HG03139 (cell line): ENCODE measurements around the gene EXOC8.

Experiments used
- ATAC-seq: cut with Tn5 transposase; IDR thresholded peaks from one replicate; pipeline ENCODE4 v1.9.1; 2021; ENCODE audit not compliant: unreplicated experiment

Gene EXOC8

DNA sequence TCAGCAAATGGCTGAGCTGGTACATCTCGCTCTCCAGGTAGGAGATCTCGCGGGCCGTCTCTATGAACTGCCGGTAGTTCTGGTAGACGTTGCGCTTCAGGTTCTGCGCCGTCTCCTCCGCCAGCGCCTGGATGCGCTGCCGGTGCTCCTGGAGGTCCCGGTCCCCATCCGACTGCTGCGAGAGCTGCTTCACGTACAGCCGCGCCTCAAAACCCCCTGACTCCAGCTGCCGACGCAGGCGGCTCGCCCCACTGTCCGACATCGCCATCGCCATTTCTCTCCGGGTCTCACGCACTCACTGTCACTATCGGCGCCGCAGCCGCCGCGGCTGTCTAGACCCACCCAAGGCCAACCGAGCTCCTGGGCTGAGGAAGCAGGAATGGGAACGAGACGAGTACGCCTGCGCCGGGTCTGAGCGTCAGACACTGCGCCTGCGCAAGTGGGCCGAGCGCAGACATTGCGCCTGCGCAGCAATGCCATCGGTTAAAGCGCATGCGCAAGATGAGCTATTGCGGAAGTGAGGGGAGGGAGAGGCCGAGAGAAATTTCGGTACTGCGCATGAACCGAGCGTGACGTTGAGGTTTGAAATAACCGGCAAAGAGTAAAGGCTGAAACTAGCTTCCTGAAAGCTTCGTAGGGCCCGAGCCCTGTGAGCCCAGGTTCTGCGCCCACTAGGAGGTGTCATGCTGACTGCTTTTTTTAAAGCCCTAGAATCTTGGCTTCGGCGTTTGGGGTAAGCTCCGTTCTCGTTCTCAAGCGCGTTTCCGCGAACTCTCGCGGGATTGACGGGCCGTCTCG lies at the start of gene EXOC8:
Gene EXOC8 (minus strand): TSS at position 381 of the 798 bp plus-strand sequence. CDS start 107 bp downstream, at position 274.
- ATAC-seq = peak; percentile 65

- no peak for ATAC-seq
Observed at GRCh38 chr1:231386466-231386865, 48.8 kb upstream of the EXOC8 start.

DNA sequence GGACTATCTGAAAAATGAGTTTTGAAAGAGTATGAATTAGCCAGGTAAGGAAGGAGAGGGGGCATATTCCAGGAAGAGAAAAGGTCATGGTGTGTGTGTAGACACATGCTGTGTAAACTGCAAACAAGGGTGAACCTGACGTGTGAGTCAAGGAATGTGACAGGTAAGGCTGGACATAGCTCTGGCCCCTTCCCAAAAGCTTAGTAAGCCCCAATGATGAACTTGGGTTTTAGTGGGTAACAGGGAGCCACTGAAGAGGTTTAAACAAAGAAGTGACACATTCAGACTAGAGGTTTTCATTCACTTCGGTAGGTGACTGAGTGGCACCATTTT lies 47.7 kb upstream of the EXOC8 start:
- no peak for ATAC-seq

DNA sequence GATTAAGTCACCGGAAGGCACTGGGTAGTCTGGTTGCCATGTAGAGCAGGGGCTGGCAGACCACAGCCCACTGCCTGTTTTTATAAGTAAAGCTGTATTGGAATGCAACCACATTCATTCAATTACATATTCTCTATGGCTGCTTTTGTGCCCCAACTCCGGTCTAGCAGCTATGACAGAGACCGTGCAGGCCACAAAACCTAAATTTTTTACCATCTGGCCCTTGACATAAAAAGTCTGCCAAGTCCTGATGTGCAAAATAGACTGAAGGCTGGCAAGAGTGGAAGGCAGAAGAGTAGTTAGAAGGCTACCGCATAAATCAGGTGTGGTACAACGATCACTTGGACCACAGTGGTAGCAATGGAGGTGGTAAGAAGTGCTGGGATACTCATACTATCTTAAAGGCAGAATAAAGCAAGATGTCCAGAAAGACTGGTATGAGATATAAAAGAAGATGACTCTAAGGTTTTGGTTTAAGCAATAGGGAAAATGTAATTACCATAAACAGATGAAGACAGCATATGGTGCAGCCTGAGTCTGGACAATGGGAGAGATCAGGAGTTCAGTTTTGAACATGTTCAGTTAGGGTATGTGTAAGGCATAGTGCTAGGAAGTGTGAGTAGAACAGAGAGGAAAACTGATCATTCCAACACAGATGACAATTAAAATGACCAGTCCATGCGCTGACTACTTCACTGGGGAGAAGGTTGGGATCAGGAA lies 47.2 kb upstream of the EXOC8 start:
- ATAC-seq = no peak

DNA sequence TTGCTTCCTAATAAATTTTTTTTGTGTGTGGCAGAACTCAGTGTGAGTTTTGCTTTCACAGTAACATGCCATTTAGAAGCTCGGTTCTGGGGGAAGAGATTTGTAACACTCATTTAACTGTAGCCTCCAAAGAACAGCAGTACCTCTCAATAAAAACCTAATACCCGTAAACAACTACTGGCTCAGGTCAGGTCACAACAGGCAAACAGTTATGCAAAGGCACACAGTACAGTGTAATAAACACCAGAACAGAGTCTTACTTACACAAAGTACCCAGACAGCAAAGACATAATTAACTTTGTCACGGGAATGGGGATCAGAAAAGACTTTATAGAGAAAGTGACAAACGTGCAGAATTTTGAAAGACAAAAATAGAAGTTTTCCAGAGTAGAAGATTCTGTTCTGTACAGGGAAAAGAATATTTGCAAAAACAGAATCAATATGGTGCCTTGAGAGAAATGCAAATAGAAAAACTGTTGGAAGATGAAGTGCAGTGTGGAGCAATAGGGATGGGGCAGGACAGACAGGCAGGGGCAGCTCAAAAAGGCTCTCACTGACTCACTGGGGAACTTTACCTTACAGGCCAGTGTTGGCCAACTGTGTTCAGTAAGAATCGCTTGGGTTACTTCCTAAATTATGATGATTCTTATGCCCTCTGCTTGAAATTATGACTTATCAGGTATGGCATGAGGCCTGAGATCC lies 45.7 kb upstream of the EXOC8 start:
- ATAC-seq = no peak

DNA sequence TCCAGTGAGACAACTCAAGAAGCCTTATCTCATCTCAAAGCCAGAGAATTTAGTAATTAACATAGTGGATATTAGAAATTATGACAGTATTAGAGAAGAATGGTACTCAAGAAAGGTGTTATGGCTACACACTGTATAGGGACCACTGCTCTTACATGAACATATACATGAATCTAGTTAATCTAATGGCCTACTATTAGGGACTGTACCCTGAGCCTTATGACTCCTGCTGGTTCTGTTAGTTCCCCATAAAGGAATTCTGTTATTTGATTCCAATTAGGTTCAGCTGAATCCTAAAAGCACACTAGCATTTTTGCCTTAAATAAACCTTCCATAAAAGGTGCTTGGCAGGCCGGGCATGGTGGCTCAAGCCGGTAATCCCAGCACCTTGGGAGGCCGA lies 44.8 kb upstream of the EXOC8 start:
- no peak for ATAC-seq

- no peak for ATAC-seq
Observed at GRCh38 chr1:231381729-231382128, 44.1 kb upstream of the EXOC8 start.

GRCh38 chr1:231376875-231377549 lies 39.4 kb upstream of the EXOC8 start:
- ATAC-seq = peak; percentile 65

GRCh38 chr1:231376101-231376500 lies 38.4 kb upstream of the EXOC8 start:
- no peak for ATAC-seq

- ATAC-seq = no peak
Observed at GRCh38 chr1:231374394-231374793, 36.7 kb upstream of the EXOC8 start.

- no peak for ATAC-seq
Observed at GRCh38 chr1:231372501-231372900, 34.8 kb upstream of the EXOC8 start.

DNA sequence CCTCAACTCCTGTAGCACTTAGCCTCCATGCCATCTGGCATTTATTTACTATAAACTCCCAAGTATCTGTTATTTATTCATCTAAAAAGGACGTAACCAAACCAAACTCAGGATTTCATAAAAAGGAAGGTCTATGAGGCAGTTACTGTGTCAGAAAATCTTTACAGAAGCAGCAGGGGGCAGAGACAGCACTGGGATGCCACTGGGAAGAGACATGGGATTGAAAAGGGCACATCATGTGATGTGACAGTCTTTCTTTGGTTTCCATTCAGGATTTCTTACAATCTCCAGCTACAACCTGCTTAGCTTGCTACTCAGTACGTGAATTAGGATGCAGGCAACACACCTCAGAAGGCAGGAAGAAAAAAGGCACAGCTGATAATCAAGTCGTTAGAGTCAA lies 31.6 kb upstream of the EXOC8 start:
- ATAC-seq = no peak

GRCh38 chr1:231364192-231364591 lies 26.5 kb upstream of the EXOC8 start:
- ATAC-seq = no peak

GRCh38 chr1:231363624-231364023 lies 26.0 kb upstream of the EXOC8 start:
- ATAC-seq = no peak

- ATAC-seq = no peak
Observed at GRCh38 chr1:231362325-231362724, 24.7 kb upstream of the EXOC8 start.

- no peak for ATAC-seq
Observed at GRCh38 chr1:231359113-231359512, 21.5 kb upstream of the EXOC8 start.

DNA sequence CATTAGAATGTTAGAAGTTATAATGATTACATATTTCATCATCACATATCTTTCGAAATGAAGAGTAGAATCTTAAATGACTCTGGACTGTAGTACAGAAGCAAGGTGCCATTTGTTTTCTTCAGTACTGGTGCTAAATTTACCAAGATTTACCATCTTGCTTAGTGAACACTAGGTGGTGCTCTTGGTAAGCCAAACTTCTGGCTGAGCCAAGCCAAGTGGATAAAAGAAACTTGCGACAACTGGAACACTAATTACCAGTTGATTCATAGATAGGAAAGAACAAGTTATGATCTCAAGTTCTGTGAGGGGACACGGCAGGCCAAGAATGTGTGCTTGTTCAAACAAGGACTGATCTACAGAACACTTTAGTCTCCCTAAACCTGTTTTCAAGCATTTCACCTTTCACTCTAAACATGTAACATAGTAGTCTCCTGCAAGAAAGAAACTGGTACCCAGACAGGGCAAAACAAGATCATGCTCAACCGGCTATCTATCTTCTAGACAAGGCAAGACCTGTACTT lies 20.2 kb upstream of the EXOC8 start:
- ATAC-seq = peak; percentile 63

DNA sequence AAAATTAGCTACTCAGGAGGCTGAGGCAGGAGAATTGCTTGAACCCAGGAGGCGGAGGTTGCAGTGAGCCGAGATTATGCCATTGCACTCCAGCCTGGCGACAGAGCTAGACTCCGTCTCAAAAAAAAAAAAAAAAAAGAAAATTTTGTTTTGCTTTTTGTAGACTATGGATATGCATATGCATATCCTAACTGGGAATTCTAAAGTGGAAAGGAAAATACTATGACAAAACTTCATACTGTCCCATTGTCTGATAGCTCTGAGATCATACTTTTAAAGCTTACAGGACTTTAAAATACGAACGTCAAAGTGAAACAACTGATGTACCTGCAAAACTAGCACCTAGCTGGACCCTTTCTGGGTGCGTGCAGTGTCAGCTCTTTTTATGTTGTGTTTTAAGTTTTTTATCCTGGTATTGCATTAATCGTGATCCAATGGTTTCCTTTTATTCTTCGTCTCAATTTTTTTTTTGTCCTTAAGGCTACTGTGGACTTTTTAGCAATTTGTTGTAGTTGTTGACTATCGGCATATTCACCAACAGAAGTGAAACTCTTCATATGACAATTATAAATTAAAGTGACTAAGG lies 19.6 kb upstream of the EXOC8 start:
- ATAC-seq = no peak

DNA sequence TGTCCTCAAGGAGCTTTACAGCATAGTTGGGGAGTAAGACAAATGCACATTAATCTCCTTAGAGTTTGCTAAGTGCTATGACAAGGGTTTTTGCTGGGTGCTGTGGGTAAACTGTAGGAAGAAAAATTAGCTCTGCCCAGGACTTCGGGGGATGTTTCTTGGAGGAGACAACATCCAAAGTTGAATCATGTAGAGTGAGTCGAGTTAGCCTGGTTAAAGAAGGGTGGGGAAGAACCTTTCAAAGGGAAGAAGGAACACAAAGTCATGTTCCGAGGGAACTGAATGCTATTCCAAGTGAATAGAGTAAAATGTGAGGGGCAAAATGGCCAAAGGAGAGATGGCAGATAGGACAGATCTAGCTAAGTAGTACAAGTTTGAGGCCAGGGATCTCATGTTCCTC lies 17.5 kb upstream of the EXOC8 start:
- no peak for ATAC-seq

DNA sequence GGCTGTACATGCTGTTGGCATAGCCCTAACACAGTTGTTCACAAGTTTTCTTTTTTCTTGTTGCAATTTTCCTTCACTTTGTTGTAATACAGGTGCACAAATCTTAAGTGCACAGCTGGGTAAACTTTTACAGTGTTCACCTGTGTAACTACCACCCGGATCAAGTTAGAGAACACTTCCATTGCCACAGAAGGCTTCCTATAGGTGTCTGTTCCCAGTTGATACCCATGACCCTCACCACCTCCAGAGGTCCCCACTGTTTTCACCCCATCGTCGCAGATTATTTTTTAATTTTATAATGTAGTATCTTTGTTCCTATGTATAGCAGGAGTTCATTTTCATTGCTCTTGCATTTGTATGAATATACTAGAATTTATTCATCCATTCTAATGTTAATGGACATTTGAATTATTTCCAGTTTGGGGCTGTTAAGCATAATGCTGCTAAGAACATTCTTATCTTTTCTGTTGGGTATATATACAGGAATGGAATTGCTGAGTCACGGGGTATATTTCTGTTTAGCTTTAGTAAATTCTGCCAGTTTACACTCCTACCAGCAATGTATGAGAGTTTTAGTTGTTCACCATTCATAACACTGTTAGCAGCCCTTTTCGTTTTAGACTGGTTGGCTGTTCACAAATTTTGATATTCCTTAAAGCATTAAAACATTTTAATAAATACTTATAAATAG lies 16.8 kb upstream of the EXOC8 start:
- ATAC-seq = no peak
